Measurements from ENCODE around the gene THRAP3. TPM values are rescaled to one million over a fixed set of nuclear protein-coding genes. Genes with fewer than 3 reads are reported as not detected.

THRAP3 gene
- total RNA-seq: 142 and 145 TPM in 2 replicates
- long read RNA-seq, partial matches to known transcripts: 281 of 348 reads
- long read RNA-seq, other reads (novel, unspliced or antisense): 67 of 348 reads

- Mint-ChIP-seq H3K4me1 (ENCODE audit: low read depth) (peaks cover 22% of the 10 kb centered on the region), H3K27ac (peak within 1 kb of the TSS; percentile 100), H3K27me3 (no peaks in the 10 kb centered on the region), H3K9me3 (ENCODE audit: low read depth) (no peaks in the 10 kb centered on the region), H3K4me3 (ENCODE audit: low read depth) (peak within 1 kb of the TSS; percentile 99), H3K36me3 (ENCODE audit: insufficient read depth) (peaks cover 9% of the 10 kb centered on the region)
- TF ChIP-seq CTCF (IDR thresholded peaks at IDR 0.05; ENCODE audit: unreplicated experiment): no peak
- DNase-seq (ENCODE audit: low spot score, unreplicated experiment): peak; percentile 99
These were observed at the start of gene THRAP3 for GRCh38 chr1:36223996-36224536. Gene THRAP3, plus strand, starts transcription at chr1:36224443. Its CDS starts 58,121 bp downstream, at chr1:36282564.

- no peak for DNase-seq (ENCODE audit: low spot score, unreplicated experiment)
- no peak overlapping the region for H3K27ac Mint-ChIP-seq
These were observed 49.5 kb upstream of the THRAP3 start for GRCh38 chr1:36174713-36175112.

GRCh38 chr1:36175137-36176095 is 48.8 kb upstream of the THRAP3 start:
- no peaks in the 10 kb centered on the region for H3K27me3 Mint-ChIP-seq
- H3K4me3 Mint-ChIP-seq (ENCODE audit: low read depth): no peak overlapping the region
- TF ChIP-seq CTCF (IDR thresholded peaks at IDR 0.05; ENCODE audit: unreplicated experiment): no peak
- H3K36me3 Mint-ChIP-seq (ENCODE audit: insufficient read depth): peaks cover 26% of the 10 kb centered on the region
- no peak for DNase-seq (ENCODE audit: low spot score, unreplicated experiment)
- H3K27ac Mint-ChIP-seq: no peak overlapping the region
- H3K4me1 Mint-ChIP-seq (ENCODE audit: low read depth): peaks cover 1% of the 10 kb centered on the region
- no peaks in the 10 kb centered on the region for H3K9me3 Mint-ChIP-seq (ENCODE audit: low read depth)

More at GRCh38 chr1:36174713-36175112, 49.5 kb upstream of the THRAP3 start:
- Mint-ChIP-seq H3K4me3 (ENCODE audit: low read depth) (no peak overlapping the region), H3K27me3 (no peaks in the 10 kb centered on the region), H3K9me3 (ENCODE audit: low read depth) (no peaks in the 10 kb centered on the region), H3K36me3 (ENCODE audit: insufficient read depth) (peaks cover 23% of the 10 kb centered on the region), H3K4me1 (ENCODE audit: low read depth) (peaks cover 1% of the 10 kb centered on the region)
- TF ChIP-seq CTCF (IDR thresholded peaks at IDR 0.05; ENCODE audit: unreplicated experiment): no peak

GRCh38 chr1:36176106-36176949 is 47.9 kb upstream of the THRAP3 start:
- H3K4me1 Mint-ChIP-seq (ENCODE audit: low read depth): peaks cover 1% of the 10 kb centered on the region
- no peaks in the 10 kb centered on the region for H3K27me3 Mint-ChIP-seq
- H3K36me3 Mint-ChIP-seq (ENCODE audit: insufficient read depth): peaks cover 30% of the 10 kb centered on the region
- no peak for TF ChIP-seq CTCF (IDR thresholded peaks at IDR 0.05; ENCODE audit: unreplicated experiment)
- no peak for DNase-seq (ENCODE audit: low spot score, unreplicated experiment)
- H3K4me3 Mint-ChIP-seq (ENCODE audit: low read depth): no peak overlapping the region
- H3K9me3 Mint-ChIP-seq (ENCODE audit: low read depth): no peaks in the 10 kb centered on the region
- no peak overlapping the region for H3K27ac Mint-ChIP-seq
